GM21367 (cell line): ENCODE data around the gene CDC25B.

Source experiments
- ATAC-seq: cut with Tn5 transposase; IDR thresholded peaks from one replicate; pipeline ENCODE4 v1.9.1; 2021; ENCODE audit not compliant: unreplicated experiment

The CDC25B gene

GRCh38 chr20:3763671-3764601 lies 32.2 kb upstream of the CDC25B start:
- no peak for ATAC-seq

- no peak for ATAC-seq
Observed at GRCh38 chr20:3764659-3765058, 31.5 kb upstream of the CDC25B start.

GRCh38 chr20:3765171-3765882 lies 30.8 kb upstream of the CDC25B start:
- no peak for ATAC-seq

- no peak for ATAC-seq
Observed at GRCh38 chr20:3766422-3767109, 29.5 kb upstream of the CDC25B start.

GRCh38 chr20:3767110-3767426 lies 29.0 kb upstream of the CDC25B start:
- ATAC-seq: no peak

- ATAC-seq: peak; percentile 89
Observed at GRCh38 chr20:3767427-3768341, 28.4 kb upstream of the CDC25B start, which contains the start of gene ADISSP. Gene ADISSP, minus strand, starts transcription at chr20:3767753. Its CDS starts 7,653 bp downstream, at chr20:3760100.

GRCh38 chr20:3768342-3769130 lies 27.6 kb upstream of the CDC25B start:
- ATAC-seq: peak; percentile 31

- ATAC-seq: no peak
Observed at GRCh38 chr20:3771552-3772058, 24.5 kb upstream of the CDC25B start.

GRCh38 chr20:3775457-3776108 lies 20.5 kb upstream of the CDC25B start:
- no peak for ATAC-seq

GRCh38 chr20:3777381-3777715 lies 18.8 kb upstream of the CDC25B start:
- no peak for ATAC-seq

- ATAC-seq: no peak
Observed at GRCh38 chr20:3777716-3778629, 18.1 kb upstream of the CDC25B start.

- no peak for ATAC-seq
Observed at GRCh38 chr20:3778976-3779375, 17.1 kb upstream of the CDC25B start.

- ATAC-seq: no peak
Observed at GRCh38 chr20:3781153-3781910, 14.8 kb upstream of the CDC25B start, which contains the start of gene SPEF1. Gene SPEF1, minus strand, starts transcription at chr20:3781448. Its CDS starts 161 bp downstream, at chr20:3781287.

- ATAC-seq: no peak
Observed at GRCh38 chr20:3782597-3782996, 13.5 kb upstream of the CDC25B start.

GRCh38 chr20:3783068-3783489 lies 13.0 kb upstream of the CDC25B start:
- ATAC-seq: no peak

GRCh38 chr20:3783511-3784195 lies 12.5 kb upstream of the CDC25B start:
- no peak for ATAC-seq
